Esophagus squamous epithelium (tissue), 5 donors: ENCODE data around the gene CAND2. TPM values are rescaled to one million over a fixed set of nuclear protein-coding genes. Genes with fewer than 3 reads are reported as not detected.

Source experiments
- DNase-seq: peaks from one replicate; lab custom pipeline; 2025; lab: John Stamatoyannopoulos, UW
- H3K27ac ChIP-seq, 4 donors: fragments of 200-600 bp; sonication (generic); one replicate each; pipeline ENCODE4 v1.5.1; 2016 to 2019; ENCODE audit warnings: mild to moderate bottlenecking in 1 of 4
- H3K27me3 ChIP-seq, 4 donors: fragments of 200-600 bp; sonication (generic); 1 replicate in 3 of 4; 2 replicates in 1 of 4; pipeline versions ENCODE4 v1.5.1 to v1.6.0; 2017 to 2021; ENCODE audit warnings: antibody characterized with exemption in 1 of 4
- H3K36me3 ChIP-seq, 3 donors: fragments of 200-600 bp; sonication (generic); one replicate each; pipeline ENCODE4 v1.5.1; 2016 to 2019
- H3K4me1 ChIP-seq, 3 donors: fragments of 200-600 bp; sonication (generic); one replicate each; pipeline ENCODE4 v1.5.1; 2017 to 2019
- H3K4me3 ChIP-seq, 4 donors: fragments of 200-600 bp; sonication (generic); 1 replicate in 3 of 4; 2 replicates in 1 of 4; pipeline ENCODE4 v1.5.1; 2016 to 2019; ENCODE audit warnings: mild to moderate bottlenecking in 2 of 4, moderate library complexity in 1 of 4
- H3K9me3 ChIP-seq, 3 donors: fragments of 200-600 bp; sonication (generic); one replicate each; pipeline ENCODE4 v1.5.1; 2016 to 2019
- CTCF ChIP-seq, 6 experiments: fragments of 450-650 bp in 4 of 6; fragments of 200-600 bp in 2 of 6; sonication (generic) in 2 of 6; IDR thresholded peaks; one replicate each; pipeline ENCODE4 v1.5.1; 2016 to 2019; ENCODE audit warnings: antibody characterized with exemption in 6 of 6, mild to moderate bottlenecking in 4 of 6, moderate library complexity in 4 of 6
- POLR2A ChIP-seq, 4 donors: fragments of 450-650 bp; IDR thresholded peaks; one replicate each; pipeline ENCODE4 v1.6.1; 2017; ENCODE audit warnings: antibody characterized with exemption in 4 of 4, mild to moderate bottlenecking in 4 of 4, moderate library complexity in 3 of 4
- WGBS, 2 donors: methylation state at CpG; one replicate each; pipeline ENCODE4 v1.1.5; 2018; 5-methylcytosine and 5-hydroxymethylcytosine counted together
- intact Hi-C: fragments of 100-400 bp; cut with DNase I; formaldehyde crosslinking; loops from one replicate; pipeline ENCODE4 v1.15.0; 2022
- total RNA-seq, 4 donors: library from RNA; depleted of rRNA; stranded (reverse); fragments of >200 nt; gene quantifications; one replicate each; pipeline ENCODE4 v1.1.0, GENCODE V29; 2016
- donor health status: DM: yes; HTN: yes; CAD: no.

Gene CAND2
- total RNA-seq, 4 donors from 2014 or later = 0.61 to 1.7 (median 0.91) TPM

- no peaks in the 10 kb centered on the region for H3K27me3 ChIP-seq
- 78 to 86% methylated on average over 5 of the region's 5 CpGs for WGBS, 2 donors
- H3K4me1 ChIP-seq = peaks cover 0 to 4% (median 0%) of the 10 kb centered on the region in 3 donors
- TF ChIP-seq CTCF (IDR thresholded peaks at IDR 0.05) (no peak), POLR2A (IDR thresholded peaks at IDR 0.05) (no peak)
- no peaks in the 10 kb centered on the region for H3K9me3 ChIP-seq
- H3K36me3 ChIP-seq = peaks cover 0 to 34% (median 0%) of the 10 kb centered on the region in 3 donors
- no peak overlapping the region for H3K4me3 ChIP-seq
- DNase-seq = no peak
- H3K27ac ChIP-seq = no peak overlapping the region
- intact Hi-C loops = no loop called here
Measured at GRCh38 chr3:12818773-12819172, 22.3 kb downstream of the CAND2 start.

- no peaks in the 10 kb centered on the region for H3K27me3 ChIP-seq
- 39 to 52% methylated on average over 7 to 8 of the region's 8 CpGs for whole genome bisulfite sequencing, 2 donors
- H3K27ac ChIP-seq = no peak overlapping the region
- TF ChIP-seq CTCF (IDR thresholded peaks at IDR 0.05) (peak in 1 of 6 experiments; percentile 38), POLR2A (IDR thresholded peaks at IDR 0.05) (no peak)
- no peaks in the 10 kb centered on the region for H3K9me3 ChIP-seq
- intact Hi-C loops = no loop called here
- H3K4me3 ChIP-seq = no peak overlapping the region
- DNase-seq = no peak
- peaks cover 0 to 21% (median 0%) of the 10 kb centered on the region in 3 donors for H3K36me3 ChIP-seq
- H3K4me1 ChIP-seq = no peaks in the 10 kb centered on the region
Measured at GRCh38 chr3:12822725-12823373, 26.4 kb downstream of the CAND2 start.

- H3K36me3 ChIP-seq = peaks cover 0 to 16% (median 0%) of the 10 kb centered on the region in 3 donors
- no peaks in the 10 kb centered on the region for H3K27me3 ChIP-seq
- 73 to 77% methylated on average over 6 to 7 of the region's 7 CpGs for WGBS, 2 donors
- no peak for DNase-seq
- no peak for TF ChIP-seq CTCF (IDR thresholded peaks at IDR 0.05)
- no peak for TF ChIP-seq POLR2A (IDR thresholded peaks at IDR 0.05)
- no peaks in the 10 kb centered on the region for H3K9me3 ChIP-seq
- intact Hi-C loops = no loop called here
- no peak overlapping the region for H3K27ac ChIP-seq
- peaks cover 0 to 8% (median 0%) of the 10 kb centered on the region in 3 donors for H3K4me1 ChIP-seq
- H3K4me3 ChIP-seq = no peak overlapping the region
Measured at GRCh38 chr3:12824299-12824698, 27.8 kb downstream of the CAND2 start.

GRCh38 chr3:12825156-12825555 lies 28.7 kb downstream of the CAND2 start:
- no peaks in the 10 kb centered on the region for H3K9me3 ChIP-seq
- TF ChIP-seq POLR2A (IDR thresholded peaks at IDR 0.05) (no peak), CTCF (IDR thresholded peaks at IDR 0.05) (no peak)
- 77 to 83% methylated on average over 3 to 8 of the region's 8 CpGs for WGBS, 2 donors

GRCh38 chr3:12828751-12829150 lies 32.3 kb downstream of the CAND2 start:
- Histone ChIP-seq H3K9me3 (no peaks in the 10 kb centered on the region), H3K4me1 (peaks cover 0 to 26% (median 0%) of the 10 kb centered on the region in 3 donors), H3K36me3 (peaks cover 6 to 55% (median 9%) of the 10 kb centered on the region in 3 donors), H3K27me3 (no peaks in the 10 kb centered on the region), H3K27ac (no peak overlapping the region), H3K4me3 (no peak overlapping the region)
- DNase-seq = no peak
- intact Hi-C loops = no loop called here
- TF ChIP-seq CTCF (IDR thresholded peaks at IDR 0.05) (no peak), POLR2A (IDR thresholded peaks at IDR 0.05) (no peak)
- WGBS, 2 donors = 30 to 60% methylated on average over 4 of the region's 4 CpGs

More at GRCh38 chr3:12825156-12825555, 28.7 kb downstream of the CAND2 start:
- Histone ChIP-seq H3K4me1 (peaks cover 0 to 16% (median 0%) of the 10 kb centered on the region in 3 donors), H3K36me3 (peaks cover 0 to 21% (median 0%) of the 10 kb centered on the region in 3 donors), H3K27me3 (no peaks in the 10 kb centered on the region), H3K4me3 (no peak overlapping the region), H3K27ac (no peak overlapping the region)
- no peak for DNase-seq
- intact Hi-C loops = no loop called here
